Measurements from ENCODE around the gene INSRR. TPM values are rescaled to one million over a fixed set of nuclear protein-coding genes. Genes with fewer than 3 reads are reported as not detected.

The INSRR gene
- total and polyA plus RNA-seq, 2 of the 4 experiments (the other 2 are of a cell fraction) = not detected

DNA sequence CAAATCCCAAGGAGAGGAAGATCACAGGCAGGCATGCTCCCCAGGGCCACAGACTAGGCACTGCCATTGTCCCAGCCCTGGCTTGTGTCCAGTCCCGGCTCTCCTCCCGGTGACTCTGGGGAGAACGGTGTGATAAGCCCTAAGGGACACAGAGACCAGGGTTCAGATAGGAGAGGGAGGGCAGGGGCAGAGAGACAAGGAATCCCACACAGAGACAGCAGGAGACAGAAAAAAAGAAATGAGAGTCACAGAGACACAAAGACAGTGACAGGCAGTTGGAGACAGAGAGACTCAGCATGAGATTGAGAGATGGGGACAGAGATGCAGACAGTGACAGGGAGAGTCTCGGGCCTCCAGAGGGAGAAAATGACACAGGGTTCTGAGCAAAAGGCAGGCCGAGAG is 361 bp downstream of the INSRR start (continued):
- no peak for TF ChIP-seq CTCF (conservative IDR thresholded peaks at IDR 0.05; ENCODE audit: low read depth, low read length)

GRCh38 chr1:156857532-156857931 is 1.4 kb downstream of the INSRR start:
- H3K23ac ChIP-seq (ENCODE audit: low read depth, low read length) = no peak overlapping the region
- H2AK9ac ChIP-seq (replicated peaks; ENCODE audit: low read depth, low read length, poor library complexity) = no peak overlapping the region
- H3K9ac ChIP-seq (ENCODE audit: low read depth, low read length) = no peak overlapping the region
- BruUV-seq (replicated peaks) = no TSS peak
- in situ Hi-C loops (cut with MboI; ENCODE audit: low sequenced_read_pairs) = no loop called here
- H4K8ac ChIP-seq (ENCODE audit: low read depth in 2 of 2, low read length in 2 of 2) = no peak overlapping the region
- no peak overlapping the region for H2AFZ ChIP-seq (replicated peaks; ENCODE audit: low read length, poor library complexity)
- no peaks in the 10 kb centered on the region for H3K36me3 ChIP-seq (ENCODE audit: control insufficient read depth, insufficient read depth, low read length)
- peaks cover 7% of the 10 kb centered on the region; the same call in 1 of the 2 replicates for H4K20me1 ChIP-seq (ENCODE audit: insufficient read depth, low read length)
- ChIA-PET POLR2A (ENCODE audit: unreplicated experiment) (no interaction called here), CTCF (interaction anchor here (1.0 to 1.5 kb wide), 5 partner anchors 19 to 168 kb away, joined by 3 to 4 read pairs (median 3); no protein-coding TSS in a partner anchor)
- H3K4me3 ChIP-seq (ENCODE audit: insufficient read depth, low read depth, low read length) = no peak overlapping the region
- no peak overlapping the region for H3K14ac ChIP-seq (replicated peaks; ENCODE audit: low read depth, low read length)
- H3K4ac ChIP-seq (ENCODE audit: low read depth, low read length) = no peak overlapping the region
- H2BK5ac ChIP-seq (ENCODE audit: low read depth, low read length, poor library complexity, severe bottlenecking) = no peak overlapping the region
- no peak overlapping the region for H4K91ac ChIP-seq (ENCODE audit: insufficient read depth, low read depth, low read length)
- intact Hi-C loops (cut with micrococcal nuclease) = no loop called here
- no peak overlapping the region for H3K56ac ChIP-seq (ENCODE audit: extremely low read depth, insufficient read depth, low read length)
- no peaks in the 10 kb centered on the region; the same call in 1 of the 2 replicates for H3K9me3 ChIP-seq (ENCODE audit: control insufficient read depth, insufficient read depth, low read length)
- dilution Hi-C loops (cut with HindIII; ENCODE audit: low sequenced_read_pairs, unreplicated experiment) = no loop called here
- no peak overlapping the region for H2AK5ac ChIP-seq (ENCODE audit: low read depth, low read length)
- no CpG with 5 or more reads among the region's 3 CpGs for whole genome bisulfite sequencing, 2 experiments (ENCODE audit: extremely low coverage in 2 of 2, insufficient read length in 1 of 2)
- H2BK20ac ChIP-seq (ENCODE audit: low read depth, low read length) = no peak overlapping the region
- H3K27me3 ChIP-seq (ENCODE audit: control insufficient read depth, insufficient read depth, low read length) = peaks cover 84% of the 10 kb centered on the region
- no peak for TF ChIP-seq MAFK (IDR thresholded peaks at IDR 0.05; ENCODE audit: low read depth, low read length)
- TF ChIP-seq BHLHE40 (IDR thresholded peaks at IDR 0.05; ENCODE audit: low read depth, low read length) = no peak
- no peak for TF ChIP-seq CHD1 (IDR thresholded peaks at IDR 0.05; ENCODE audit: low read depth, low read length)
- TF ChIP-seq USF2 (IDR thresholded peaks at IDR 0.05; ENCODE audit: low read depth, low read length) = no peak
- no peak for TF ChIP-seq SMC3 (IDR thresholded peaks at IDR 0.05; ENCODE audit: low read depth, low read length)
- TF ChIP-seq ELK1 (IDR thresholded peaks at IDR 0.05; ENCODE audit: borderline replicate concordance, low read depth, low read length) = no peak
- no peak overlapping the region for H3K18ac ChIP-seq (ENCODE audit: low read depth, low read length)
- H3K4me2 ChIP-seq (ENCODE audit: low read depth, low read length) = no peak overlapping the region
- DNase-seq = no peak
- peaks cover 4% of the 10 kb centered on the region; the same call in 1 of the 2 replicates for H3K4me1 ChIP-seq (ENCODE audit: control insufficient read depth, insufficient read depth, low read length)
- H2BK15ac ChIP-seq (ENCODE audit: low read depth, low read length) = no peak overlapping the region
- no peak overlapping the region for H3K27ac ChIP-seq (ENCODE audit: insufficient read depth, low read length)
- H2BK120ac ChIP-seq (ENCODE audit: low read depth, low read length) = no peak overlapping the region
- no peak overlapping the region for H4K5ac ChIP-seq (ENCODE audit: low read depth, low read length)
- H3K79me1 ChIP-seq (ENCODE audit: low read depth in 1 of 2, low read length in 2 of 2) = no peaks in the 10 kb centered on the region
- H3K9me1 ChIP-seq (ENCODE audit: insufficient read depth, low read length) = no peaks in the 10 kb centered on the region
- no peak for ATAC-seq (ENCODE audit: low read depth)

All from IMR-90 (cell line).